Neural crest cell (in vitro differentiated cells): Measurements from ENCODE around the gene S1PR2. TPM values are rescaled to one million over a fixed set of nuclear protein-coding genes. Genes with fewer than 3 reads are reported as not detected.
"Not testable (repeated sequence)": the region's sequence is repeated elsewhere in the genome, so short reads cannot be mapped to it uniquely, and the experiment has no call there.

Source experiments
- DNase-seq: peaks from one replicate; pipeline ENCODE4 v3.0.0; 2021; ENCODE audit warnings: low read depth, mixed read lengths, low spot score
- H3K27ac Mint-ChIP-seq: one replicate; pipeline ENCODE4 v1.8.0; 2021; ENCODE audit warnings: mild to moderate bottlenecking, mixed read lengths; ENCODE audit not compliant: unreplicated experiment
- H3K27me3 Mint-ChIP-seq: 2 replicates; pipeline ENCODE4 v1.8.0; 2021; ENCODE audit warnings: low read depth, mild to moderate bottlenecking, mixed read lengths
- H3K36me3 Mint-ChIP-seq: 2 replicates; pipeline ENCODE4 v1.8.0; 2021; ENCODE audit warnings: low read depth, mild to moderate bottlenecking, mixed read lengths
- H3K4me1 Mint-ChIP-seq: 2 replicates; pipeline ENCODE4 v1.8.0; 2021; ENCODE audit warnings: mixed read lengths
- H3K4me3 Mint-ChIP-seq: one replicate; pipeline ENCODE4 v1.8.0; 2021; ENCODE audit warnings: mild to moderate bottlenecking, mixed read lengths
- H3K9me3 Mint-ChIP-seq: 2 replicates; pipeline ENCODE4 v1.8.0; 2021; ENCODE audit warnings: mixed read lengths
- CTCF ChIP-seq: fragments of 200-600 bp; sonication (generic); conservative IDR thresholded peaks from 2 replicates; pipeline ENCODE4 v1.5.0; 2021; ENCODE audit warnings: antibody characterized with exemption, mild to moderate bottlenecking
- total RNA-seq: library from RNA; stranded (reverse); gene quantifications from 2 replicates; pipeline ENCODE4 v1.2.1, GENCODE V29; 2021

The S1PR2 gene
- total RNA-seq, 1 donor from 2014 or later: 24.8 TPM

GRCh38 chr19:10238172-10238783 lies 7.1 kb upstream of the S1PR2 start:
- H3K27ac Mint-ChIP-seq: no peak overlapping the region
- no peak for TF ChIP-seq CTCF
- H3K36me3 Mint-ChIP-seq: no peaks in the 10 kb centered on the region
- H3K27me3 Mint-ChIP-seq: no peaks in the 10 kb centered on the region
- peaks cover 7% of the 10 kb centered on the region for H3K4me1 Mint-ChIP-seq
- DNase-seq: no peak
- H3K9me3 Mint-ChIP-seq: no peaks in the 10 kb centered on the region
- no peak overlapping the region for H3K4me3 Mint-ChIP-seq

GRCh38 chr19:10237702-10238101 lies 6.6 kb upstream of the S1PR2 start:
- no peak overlapping the region for H3K4me3 Mint-ChIP-seq
- TF ChIP-seq CTCF: no peak
- H3K36me3 Mint-ChIP-seq: no peaks in the 10 kb centered on the region
- no peaks in the 10 kb centered on the region for H3K27me3 Mint-ChIP-seq
- H3K4me1 Mint-ChIP-seq: peaks cover 7% of the 10 kb centered on the region
- no peak overlapping the region for H3K27ac Mint-ChIP-seq
- no peaks in the 10 kb centered on the region for H3K9me3 Mint-ChIP-seq
- DNase-seq: no peak

- H3K36me3 Mint-ChIP-seq, H3K27me3 Mint-ChIP-seq, H3K4me3 Mint-ChIP-seq, H3K4me1 Mint-ChIP-seq, DNase-seq, H3K27ac Mint-ChIP-seq, H3K9me3 Mint-ChIP-seq: not testable (repeated sequence)
Observed at GRCh38 chr19:10235409-10235808, 4.3 kb upstream of the S1PR2 start.

GRCh38 chr19:10235003-10235402 lies 3.9 kb upstream of the S1PR2 start:
- TF ChIP-seq CTCF: no peak
- Mint-ChIP-seq H3K36me3 (no peaks in the 10 kb centered on the region), H3K27ac (no peak overlapping the region)

GRCh38 chr19:10233946-10234345 lies 2.8 kb upstream of the S1PR2 start:
- H3K36me3 Mint-ChIP-seq: no peaks in the 10 kb centered on the region
- peaks cover 13% of the 10 kb centered on the region for H3K4me1 Mint-ChIP-seq
- no peaks in the 10 kb centered on the region for H3K9me3 Mint-ChIP-seq
- DNase-seq: no peak
- H3K27ac Mint-ChIP-seq: no peak overlapping the region
- no peak overlapping the region for H3K4me3 Mint-ChIP-seq
- H3K27me3 Mint-ChIP-seq: no peaks in the 10 kb centered on the region
- no peak for TF ChIP-seq CTCF

More at GRCh38 chr19:10235003-10235402, 3.9 kb upstream of the S1PR2 start:
- DNase-seq: no peak
- Mint-ChIP-seq H3K4me3 (no peak overlapping the region), H3K4me1 (peaks cover 7% of the 10 kb centered on the region), H3K9me3 (no peaks in the 10 kb centered on the region), H3K27me3 (no peaks in the 10 kb centered on the region)

- Mint-ChIP-seq H3K27ac (peak overlapping the region; percentile 83), H3K4me3 (peak overlapping the region; percentile 85), H3K36me3 (no peaks in the 10 kb centered on the region), H3K27me3 (peaks cover 2% of the 10 kb centered on the region), H3K9me3 (no peaks in the 10 kb centered on the region), H3K4me1 (peaks cover 18% of the 10 kb centered on the region)
- DNase-seq: no peak
- no peak for TF ChIP-seq CTCF
Observed at GRCh38 chr19:10231612-10232228, 589 bp upstream of the S1PR2 start.
